A673 (cell line): ENCODE measurements around the gene LCN9.

Experiments used
- EZH2 ChIP-seq: fragments of 200-600 bp; sonication (generic); IDR thresholded peaks from 2 replicates; pipeline ENCODE4 v1.6.1; 2017; ENCODE audit warnings: borderline replicate concordance, low read depth, mild to moderate bottlenecking, mixed read lengths, antibody characterized with exemption, low read length; ENCODE audit not compliant: poor library complexity, severe bottlenecking
- TF ChIP-seq, protein P1 (sequence below): fragments of 300-800, 200-600 bp; sonication (generic); conservative IDR thresholded peaks from 2 replicates; pipeline ENCODE4 v1.5.1; 2017; ENCODE audit warnings: low read depth, mild to moderate bottlenecking, antibody characterized with exemption, low read length, moderate library complexity, mixed read lengths

DNA sequence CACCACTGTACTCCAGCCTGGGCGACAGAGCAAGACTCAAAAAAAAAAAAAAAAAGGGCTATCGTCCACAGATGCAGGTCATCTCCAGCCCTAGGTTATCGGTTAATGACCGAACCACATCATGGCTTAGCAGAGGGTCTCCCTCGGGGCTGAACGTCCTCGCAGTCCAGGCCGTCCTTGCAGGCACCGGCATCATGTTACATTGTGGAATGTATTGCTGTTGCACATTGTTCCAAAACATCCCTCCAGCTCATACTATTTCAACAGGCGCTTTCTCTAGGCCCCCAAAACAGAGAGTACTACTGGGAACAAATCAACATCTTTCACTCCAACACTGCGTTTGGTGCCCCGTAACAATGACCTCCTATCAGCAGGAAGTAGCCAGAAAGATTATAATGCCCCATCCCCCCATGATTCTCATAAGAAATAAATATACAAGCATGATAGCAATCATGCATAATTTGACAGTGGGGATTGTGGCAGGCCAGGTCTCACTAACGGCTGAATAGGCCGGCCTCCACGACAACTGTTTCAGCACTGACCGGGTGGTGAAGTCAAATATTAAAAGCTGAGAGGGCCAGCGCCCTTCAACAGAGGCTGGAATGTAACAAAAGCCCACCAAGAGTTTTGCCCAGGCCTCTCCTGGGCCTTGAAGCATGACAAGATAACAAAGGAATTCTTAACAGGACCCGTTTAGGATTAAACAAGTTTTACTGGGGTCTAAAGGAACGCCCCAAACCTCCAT, 1.1 kb upstream of the LCN9 start:
- TF ChIP-seq, protein P1, sequence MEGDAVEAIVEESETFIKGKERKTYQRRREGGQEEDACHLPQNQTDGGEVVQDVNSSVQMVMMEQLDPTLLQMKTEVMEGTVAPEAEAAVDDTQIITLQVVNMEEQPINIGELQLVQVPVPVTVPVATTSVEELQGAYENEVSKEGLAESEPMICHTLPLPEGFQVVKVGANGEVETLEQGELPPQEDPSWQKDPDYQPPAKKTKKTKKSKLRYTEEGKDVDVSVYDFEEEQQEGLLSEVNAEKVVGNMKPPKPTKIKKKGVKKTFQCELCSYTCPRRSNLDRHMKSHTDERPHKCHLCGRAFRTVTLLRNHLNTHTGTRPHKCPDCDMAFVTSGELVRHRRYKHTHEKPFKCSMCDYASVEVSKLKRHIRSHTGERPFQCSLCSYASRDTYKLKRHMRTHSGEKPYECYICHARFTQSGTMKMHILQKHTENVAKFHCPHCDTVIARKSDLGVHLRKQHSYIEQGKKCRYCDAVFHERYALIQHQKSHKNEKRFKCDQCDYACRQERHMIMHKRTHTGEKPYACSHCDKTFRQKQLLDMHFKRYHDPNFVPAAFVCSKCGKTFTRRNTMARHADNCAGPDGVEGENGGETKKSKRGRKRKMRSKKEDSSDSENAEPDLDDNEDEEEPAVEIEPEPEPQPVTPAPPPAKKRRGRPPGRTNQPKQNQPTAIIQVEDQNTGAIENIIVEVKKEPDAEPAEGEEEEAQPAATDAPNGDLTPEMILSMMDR, result no peak
- TF ChIP-seq EZH2, result no peak
